ENCODE data around the gene IL3RA. TPM values are rescaled to one million over a fixed set of nuclear protein-coding genes. Genes with fewer than 3 reads are reported as not detected.
"Not testable (repeated sequence)": the region's sequence is repeated elsewhere in the genome, so short reads cannot be mapped to it uniquely, and the experiment has no call there.

IL3RA gene
- polyA plus RNA-seq, 1 donor = 5.4 TPM

GRCh38 chrX:1355131-1356046 is 18.8 kb downstream of the IL3RA start:
- no peaks in the 10 kb centered on the region for H3K4me1 ChIP-seq (ENCODE audit: control insufficient read depth, insufficient read depth, low read length)
- no CpG with 5 or more reads among the region's 11 CpGs for WGBS (ENCODE audit: insufficient coverage, low lambda C conversion rate)
- H3K9me3 ChIP-seq (ENCODE audit: control insufficient read depth, low read depth, low read length) = peaks cover 6% of the 10 kb centered on the region
- peaks cover 5% of the 10 kb centered on the region for H3K36me3 ChIP-seq (ENCODE audit: control insufficient read depth, insufficient read depth, low read length)
- no peak for DNase-seq
- H3K27me3 ChIP-seq (ENCODE audit: control insufficient read depth, insufficient read depth, low read length) = no peaks in the 10 kb centered on the region
- H3K4me3 ChIP-seq (ENCODE audit: low read length) = no peak overlapping the region
- H3K27ac ChIP-seq (ENCODE audit: low read length) = no peak overlapping the region

- 100% methylated on average over 2 of the region's 10 CpGs for WGBS (ENCODE audit: insufficient coverage, low lambda C conversion rate)
- DNase-seq = no peak
These were observed 21.4 kb downstream of the IL3RA start for GRCh38 chrX:1357993-1358392.

GRCh38 chrX:1358793-1359476 is 22.4 kb downstream of the IL3RA start:
- DNase-seq = no peak
- no peaks in the 10 kb centered on the region for H3K4me1 ChIP-seq (ENCODE audit: control insufficient read depth, insufficient read depth, low read length)
- no peak overlapping the region for H3K4me3 ChIP-seq (ENCODE audit: low read length)
- no peak overlapping the region for H3K27ac ChIP-seq (ENCODE audit: low read length)
- H3K27me3 ChIP-seq (ENCODE audit: control insufficient read depth, insufficient read depth, low read length) = no peaks in the 10 kb centered on the region
- H3K9me3 ChIP-seq (ENCODE audit: control insufficient read depth, low read depth, low read length) = no peaks in the 10 kb centered on the region
- peaks cover 7% of the 10 kb centered on the region for H3K36me3 ChIP-seq (ENCODE audit: control insufficient read depth, insufficient read depth, low read length)
- 75% methylated on average over 1 of the region's 6 CpGs for WGBS (ENCODE audit: insufficient coverage, low lambda C conversion rate)

More at GRCh38 chrX:1357993-1358392, 21.4 kb downstream of the IL3RA start:
- Histone ChIP-seq H3K4me1 (ENCODE audit: control insufficient read depth, insufficient read depth, low read length) (no peaks in the 10 kb centered on the region), H3K9me3 (ENCODE audit: control insufficient read depth, low read depth, low read length) (no peaks in the 10 kb centered on the region), H3K27ac (ENCODE audit: low read length) (no peak overlapping the region), H3K27me3 (ENCODE audit: control insufficient read depth, insufficient read depth, low read length) (no peaks in the 10 kb centered on the region), H3K36me3 (ENCODE audit: control insufficient read depth, insufficient read depth, low read length) (peaks cover 5% of the 10 kb centered on the region), H3K4me3 (ENCODE audit: low read length) (no peak overlapping the region)

GRCh38 chrX:1359477-1359873 is 22.9 kb downstream of the IL3RA start:
- H3K27me3 ChIP-seq (ENCODE audit: control insufficient read depth, insufficient read depth, low read length) = no peaks in the 10 kb centered on the region
- H3K36me3 ChIP-seq (ENCODE audit: control insufficient read depth, insufficient read depth, low read length) = peaks cover 9% of the 10 kb centered on the region
- H3K4me3 ChIP-seq (ENCODE audit: low read length) = no peak overlapping the region
- WGBS (ENCODE audit: insufficient coverage, low lambda C conversion rate) = 64% methylated on average over 4 of the region's 4 CpGs
- DNase-seq = no peak
- H3K9me3 ChIP-seq (ENCODE audit: control insufficient read depth, low read depth, low read length) = no peaks in the 10 kb centered on the region
- H3K4me1 ChIP-seq (ENCODE audit: control insufficient read depth, insufficient read depth, low read length) = no peaks in the 10 kb centered on the region
- no peak overlapping the region for H3K27ac ChIP-seq (ENCODE audit: low read length)

GRCh38 chrX:1360171-1360570 is 23.6 kb downstream of the IL3RA start:
- H3K9me3 ChIP-seq (ENCODE audit: control insufficient read depth, low read depth, low read length) = no peaks in the 10 kb centered on the region
- H3K36me3 ChIP-seq (ENCODE audit: control insufficient read depth, insufficient read depth, low read length) = peaks cover 10% of the 10 kb centered on the region
- H3K4me3 ChIP-seq (ENCODE audit: low read length) = no peak overlapping the region
- no peak for DNase-seq
- WGBS (ENCODE audit: insufficient coverage, low lambda C conversion rate) = 78% methylated on average over 2 of the region's 2 CpGs
- no peaks in the 10 kb centered on the region for H3K4me1 ChIP-seq (ENCODE audit: control insufficient read depth, insufficient read depth, low read length)
- no peaks in the 10 kb centered on the region for H3K27me3 ChIP-seq (ENCODE audit: control insufficient read depth, insufficient read depth, low read length)
- no peak overlapping the region for H3K27ac ChIP-seq (ENCODE audit: low read length)

- no peak overlapping the region for H3K4me3 ChIP-seq (ENCODE audit: low read length)
- DNase-seq = no peak
- no CpG with 5 or more reads among the region's 12 CpGs for WGBS (ENCODE audit: insufficient coverage, low lambda C conversion rate)
- H3K27me3 ChIP-seq (ENCODE audit: control insufficient read depth, insufficient read depth, low read length) = no peaks in the 10 kb centered on the region
- no peaks in the 10 kb centered on the region for H3K4me1 ChIP-seq (ENCODE audit: control insufficient read depth, insufficient read depth, low read length)
- H3K27ac ChIP-seq (ENCODE audit: low read length) = no peak overlapping the region
- no peaks in the 10 kb centered on the region for H3K9me3 ChIP-seq (ENCODE audit: control insufficient read depth, low read depth, low read length)
- peaks cover 10% of the 10 kb centered on the region for H3K36me3 ChIP-seq (ENCODE audit: control insufficient read depth, insufficient read depth, low read length)
These were observed 24.7 kb downstream of the IL3RA start for GRCh38 chrX:1361275-1361674.

- WGBS (ENCODE audit: insufficient coverage, low lambda C conversion rate) = 81% methylated on average over 2 of the region's 2 CpGs
- H3K4me3 ChIP-seq (ENCODE audit: low read length) = no peak overlapping the region
- peaks cover 10% of the 10 kb centered on the region for H3K36me3 ChIP-seq (ENCODE audit: control insufficient read depth, insufficient read depth, low read length)
- H3K27me3 ChIP-seq (ENCODE audit: control insufficient read depth, insufficient read depth, low read length) = no peaks in the 10 kb centered on the region
- H3K9me3 ChIP-seq (ENCODE audit: control insufficient read depth, low read depth, low read length) = no peaks in the 10 kb centered on the region
- H3K4me1 ChIP-seq (ENCODE audit: control insufficient read depth, insufficient read depth, low read length) = no peaks in the 10 kb centered on the region
- DNase-seq = no peak
- no peak overlapping the region for H3K27ac ChIP-seq (ENCODE audit: low read length)
These were observed 25.3 kb downstream of the IL3RA start for GRCh38 chrX:1361910-1362309.

GRCh38 chrX:1366363-1366762 is 29.8 kb downstream of the IL3RA start:
- not testable (repeated sequence) for H3K36me3 ChIP-seq (ENCODE audit: control insufficient read depth, insufficient read depth, low read length); DNase-seq; H3K9me3 ChIP-seq (ENCODE audit: control insufficient read depth, low read depth, low read length); H3K27ac ChIP-seq (ENCODE audit: low read length); H3K4me3 ChIP-seq (ENCODE audit: low read length); H3K4me1 ChIP-seq (ENCODE audit: control insufficient read depth, insufficient read depth, low read length); H3K27me3 ChIP-seq (ENCODE audit: control insufficient read depth, insufficient read depth, low read length)
- WGBS (ENCODE audit: insufficient coverage, low lambda C conversion rate) = no CpG with 5 or more reads among the region's 63 CpGs

GRCh38 chrX:1368385-1368698 is 31.8 kb downstream of the IL3RA start:
- H3K27ac ChIP-seq (ENCODE audit: low read length) = no peak overlapping the region
- no CpG with 5 or more reads among the region's 4 CpGs for WGBS (ENCODE audit: insufficient coverage, low lambda C conversion rate)
- H3K9me3 ChIP-seq (ENCODE audit: control insufficient read depth, low read depth, low read length) = no peaks in the 10 kb centered on the region
- H3K36me3 ChIP-seq (ENCODE audit: control insufficient read depth, insufficient read depth, low read length) = peaks cover 5% of the 10 kb centered on the region
- H3K4me3 ChIP-seq (ENCODE audit: low read length) = no peak overlapping the region
- no peak for DNase-seq
- H3K4me1 ChIP-seq (ENCODE audit: control insufficient read depth, insufficient read depth, low read length) = no peaks in the 10 kb centered on the region
- H3K27me3 ChIP-seq (ENCODE audit: control insufficient read depth, insufficient read depth, low read length) = no peaks in the 10 kb centered on the region

- no peak for DNase-seq
These were observed 41.7 kb downstream of the IL3RA start for GRCh38 chrX:1378306-1378759.

More at GRCh38 chrX:1378306-1378759, 41.7 kb downstream of the IL3RA start:
- no peaks in the 10 kb centered on the region for H3K27me3 ChIP-seq (ENCODE audit: control insufficient read depth, insufficient read depth, low read length)
- peaks cover 4% of the 10 kb centered on the region for H3K4me1 ChIP-seq (ENCODE audit: control insufficient read depth, insufficient read depth, low read length)
- H3K9me3 ChIP-seq (ENCODE audit: control insufficient read depth, low read depth, low read length) = no peaks in the 10 kb centered on the region
- H3K36me3 ChIP-seq (ENCODE audit: control insufficient read depth, insufficient read depth, low read length) = peaks cover 3% of the 10 kb centered on the region
- no peak overlapping the region for H3K27ac ChIP-seq (ENCODE audit: low read length)
- no peak overlapping the region for H3K4me3 ChIP-seq (ENCODE audit: low read length)
- no CpG with 5 or more reads among the region's 24 CpGs for WGBS (ENCODE audit: insufficient coverage, low lambda C conversion rate)
